Effector memory CD4-positive, alpha-beta T cell (primary cell): ENCODE measurements around the gene EEA1.
"Not testable (repeated sequence)": the region's sequence is repeated elsewhere in the genome, so short reads cannot be mapped to it uniquely, and the experiment has no call there.

ENCODE experiments used
- DNase-seq, 3 donors: peaks; one replicate each; pipeline ENCODE4 v3.0.0-alpha.2; 2020
- H3K27ac ChIP-seq: 2 replicates; pipeline ENCODE4 v1.7.0; 2013; ENCODE audit warnings: mild to moderate bottlenecking, low read length, moderate library complexity; ENCODE audit not compliant: insufficient read depth, poor library complexity, severe bottlenecking
- H3K27me3 ChIP-seq: replicated peaks from 2 replicates; pipeline ENCODE4 v1.7.0; 2013; ENCODE audit warnings: mild to moderate bottlenecking, low read length; ENCODE audit not compliant: insufficient read depth, control insufficient read depth, poor library complexity, severe bottlenecking
- H3K36me3 ChIP-seq: 2 replicates; pipeline ENCODE4 v1.7.0; 2013; ENCODE audit warnings: mild to moderate bottlenecking, low read length, moderate library complexity; ENCODE audit not compliant: control insufficient read depth, insufficient read depth
- H3K4me1 ChIP-seq: 2 replicates; pipeline ENCODE4 v1.7.0; 2013; ENCODE audit warnings: low read length, mild to moderate bottlenecking; ENCODE audit not compliant: control insufficient read depth, insufficient read depth, poor library complexity, severe bottlenecking
- H3K4me3 ChIP-seq: 2 replicates; pipeline ENCODE4 v1.7.0; 2013; ENCODE audit warnings: low read length, low read depth, mild to moderate bottlenecking; ENCODE audit not compliant: insufficient read depth, poor library complexity, severe bottlenecking
- H3K9me3 ChIP-seq: 2 replicates; pipeline ENCODE4 v1.7.0; 2013; ENCODE audit warnings: mild to moderate bottlenecking, low read length, moderate library complexity; ENCODE audit not compliant: control insufficient read depth

Gene EEA1

DNA sequence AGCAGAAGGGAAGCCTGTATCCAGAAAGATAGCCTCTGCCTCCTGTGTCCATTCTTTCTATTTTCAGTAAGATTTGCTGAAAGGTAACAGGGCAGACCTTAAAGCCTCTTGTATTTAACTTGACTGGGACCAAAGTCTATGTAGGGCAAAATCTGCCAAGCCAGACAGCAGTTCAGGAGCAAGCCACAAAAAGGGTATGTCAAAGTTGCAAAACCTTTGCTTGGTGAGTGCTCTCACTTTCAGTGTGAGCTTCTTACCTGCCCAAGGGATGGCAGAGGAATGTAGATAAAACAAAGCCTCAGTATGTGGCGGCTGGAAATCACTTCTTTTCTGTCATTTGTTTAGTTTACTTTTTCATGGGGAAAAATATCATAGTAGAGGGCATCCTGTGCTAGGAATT, 163.2 kb downstream of the EEA1 start:
- H3K27me3 ChIP-seq = no peaks in the 10 kb centered on the region
- H3K36me3 ChIP-seq = no peaks in the 10 kb centered on the region
- DNase-seq = no peak
- no peaks in the 10 kb centered on the region for H3K4me1 ChIP-seq
- H3K9me3 ChIP-seq = no peaks in the 10 kb centered on the region
- H3K4me3 ChIP-seq = no peak overlapping the region
- H3K27ac ChIP-seq = no peak overlapping the region

DNA sequence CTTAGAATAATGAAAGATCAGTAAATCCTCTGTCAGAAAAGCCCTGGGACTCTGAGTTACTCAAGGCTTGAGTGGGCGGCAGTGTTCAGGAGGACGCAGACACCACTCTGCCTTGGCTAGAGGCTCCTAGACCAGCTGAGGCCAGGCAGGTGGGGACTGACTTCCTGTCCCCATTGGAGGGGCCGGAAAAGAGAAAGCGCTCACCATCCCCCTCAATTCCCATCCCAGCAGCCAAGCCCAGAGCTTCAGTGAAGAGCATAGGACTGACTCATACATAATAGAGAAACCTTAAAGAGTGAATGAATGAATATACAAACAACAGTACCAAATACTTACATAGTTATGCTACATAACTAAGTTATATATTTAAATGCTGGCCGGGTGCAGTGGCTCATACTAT, 164.3 kb downstream of the EEA1 start:
- H3K4me1 ChIP-seq = no peaks in the 10 kb centered on the region
- no peaks in the 10 kb centered on the region for H3K36me3 ChIP-seq
- no peak for DNase-seq
- no peaks in the 10 kb centered on the region for H3K27me3 ChIP-seq
- H3K9me3 ChIP-seq = no peaks in the 10 kb centered on the region
- H3K27ac ChIP-seq = no peak overlapping the region
- no peak overlapping the region for H3K4me3 ChIP-seq

DNA sequence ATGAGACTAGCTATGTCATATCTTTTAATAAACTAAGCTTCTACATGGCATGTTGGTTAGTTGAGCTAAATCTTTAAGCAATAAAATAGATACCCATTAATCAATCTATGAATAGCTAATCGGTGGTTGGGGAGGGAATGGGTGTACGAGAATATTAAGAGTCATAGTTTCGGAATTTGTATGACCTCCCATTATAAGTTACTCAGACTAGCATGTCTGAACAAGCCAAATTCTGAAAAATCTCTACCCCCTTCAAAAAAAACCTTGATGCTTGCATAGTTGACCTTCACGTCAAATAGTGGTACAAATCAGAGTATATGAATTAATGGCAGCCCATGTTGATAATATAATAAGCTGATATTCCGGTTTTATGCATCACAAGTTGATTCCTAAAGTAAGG, 166.3 kb downstream of the EEA1 start:
- Histone ChIP-seq H3K36me3 (no peaks in the 10 kb centered on the region), H3K9me3 (no peaks in the 10 kb centered on the region), H3K27me3 (no peaks in the 10 kb centered on the region), H3K4me1 (no peaks in the 10 kb centered on the region), H3K4me3 (no peak overlapping the region), H3K27ac (no peak overlapping the region)
- DNase-seq = no peak

DNA sequence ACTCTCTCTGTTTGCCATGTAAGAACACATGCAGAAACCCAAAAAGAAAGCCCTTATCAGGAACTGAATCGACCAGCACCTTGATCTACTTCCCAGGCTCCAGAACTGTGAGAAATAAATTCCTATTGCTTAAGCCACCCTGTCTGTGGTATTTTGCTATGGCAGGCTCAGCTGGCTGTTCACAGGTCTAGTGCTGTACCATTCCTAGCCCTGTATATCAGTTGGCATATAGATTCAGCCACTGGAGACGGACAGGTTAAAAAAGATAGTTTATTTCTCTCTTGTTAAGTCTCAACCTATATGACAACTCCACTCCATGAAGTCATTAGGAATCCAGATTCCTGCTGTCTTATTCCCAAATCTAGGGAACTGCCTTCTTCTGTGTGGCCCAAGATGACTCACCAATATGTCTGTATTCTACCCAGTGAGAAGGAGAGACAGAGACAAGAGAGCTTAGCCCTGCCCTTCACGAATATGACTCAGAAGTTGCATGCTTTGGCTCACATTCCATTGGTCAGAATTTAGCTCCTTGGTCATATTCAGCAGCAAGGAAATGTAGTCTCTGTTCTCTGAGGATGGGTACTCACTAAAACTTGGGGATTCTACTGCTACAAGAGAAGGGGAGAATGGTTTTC, 169.3 kb downstream of the EEA1 start:
- Histone ChIP-seq H3K27me3 (no peaks in the 10 kb centered on the region), H3K27ac (no peak overlapping the region), H3K4me1 (no peaks in the 10 kb centered on the region), H3K36me3 (no peaks in the 10 kb centered on the region), H3K9me3 (no peaks in the 10 kb centered on the region), H3K4me3 (no peak overlapping the region)
- no peak for DNase-seq

DNA sequence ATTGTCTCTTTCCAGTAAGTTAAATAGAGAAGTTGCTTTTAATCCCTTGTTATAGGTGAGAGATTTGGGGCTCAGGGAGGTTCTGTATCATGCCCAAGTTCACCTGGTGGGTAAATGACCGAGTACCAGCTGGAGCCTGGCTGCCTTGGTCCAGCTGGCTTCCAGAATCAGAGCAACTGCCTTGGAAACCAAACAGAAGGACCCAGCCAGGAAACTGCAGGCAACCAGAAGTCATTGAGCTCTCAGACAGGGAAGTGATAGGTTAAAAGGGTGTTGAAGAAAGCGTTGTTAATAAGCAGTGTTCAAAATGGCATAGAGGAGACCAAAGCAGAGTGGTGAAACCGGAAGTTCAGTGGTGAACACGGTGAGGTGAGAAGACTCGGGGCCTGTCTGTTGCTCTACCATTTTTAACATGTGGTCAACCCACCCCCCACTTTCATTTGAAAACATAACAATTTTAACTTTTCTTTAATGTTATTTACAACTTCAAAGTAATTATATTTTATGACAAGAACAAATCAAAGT, 171.4 kb downstream of the EEA1 start:
- no peaks in the 10 kb centered on the region for H3K27me3 ChIP-seq
- DNase-seq = no peak
- no peaks in the 10 kb centered on the region for H3K9me3 ChIP-seq
- no peak overlapping the region for H3K4me3 ChIP-seq
- no peaks in the 10 kb centered on the region for H3K36me3 ChIP-seq
- no peaks in the 10 kb centered on the region for H3K4me1 ChIP-seq
- no peak overlapping the region for H3K27ac ChIP-seq

DNA sequence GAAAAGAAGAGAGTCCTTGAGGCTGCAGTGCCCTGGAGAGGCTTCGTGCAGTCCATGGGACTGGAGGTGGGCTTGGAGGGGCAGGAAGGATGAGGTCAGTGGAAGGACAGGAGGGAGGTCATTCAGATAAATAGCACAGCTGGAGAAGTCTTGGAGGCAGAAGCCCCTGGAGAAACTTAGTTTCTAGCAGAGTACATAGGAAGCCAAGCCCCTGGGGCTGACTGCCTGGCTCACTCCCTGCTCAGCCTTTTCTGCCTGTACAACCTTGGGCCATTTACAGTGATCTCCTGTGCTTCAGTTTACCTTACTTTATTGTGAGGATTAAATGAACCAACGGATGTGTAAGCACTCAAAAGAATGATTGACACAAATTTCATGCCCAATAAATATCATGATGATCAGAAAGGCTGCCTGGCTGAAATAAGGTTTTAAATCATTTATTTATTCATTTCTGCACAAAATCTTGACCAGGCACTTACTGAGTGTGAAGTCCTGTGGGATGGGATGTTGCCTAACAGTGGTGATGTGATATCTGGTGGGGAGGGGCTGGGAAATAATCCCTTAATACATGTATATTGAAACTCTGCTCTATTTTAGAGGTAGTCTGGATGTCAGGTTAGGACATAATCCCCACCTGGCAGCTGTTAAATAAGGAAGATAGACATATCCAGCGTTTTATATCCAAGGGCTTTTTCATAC, 172.0 kb downstream of the EEA1 start:
- Histone ChIP-seq H3K9me3 (no peaks in the 10 kb centered on the region), H3K27me3 (no peaks in the 10 kb centered on the region), H3K4me3 (no peak overlapping the region), H3K4me1 (no peaks in the 10 kb centered on the region), H3K27ac (no peak overlapping the region), H3K36me3 (no peaks in the 10 kb centered on the region)
- DNase-seq = no peak

DNA sequence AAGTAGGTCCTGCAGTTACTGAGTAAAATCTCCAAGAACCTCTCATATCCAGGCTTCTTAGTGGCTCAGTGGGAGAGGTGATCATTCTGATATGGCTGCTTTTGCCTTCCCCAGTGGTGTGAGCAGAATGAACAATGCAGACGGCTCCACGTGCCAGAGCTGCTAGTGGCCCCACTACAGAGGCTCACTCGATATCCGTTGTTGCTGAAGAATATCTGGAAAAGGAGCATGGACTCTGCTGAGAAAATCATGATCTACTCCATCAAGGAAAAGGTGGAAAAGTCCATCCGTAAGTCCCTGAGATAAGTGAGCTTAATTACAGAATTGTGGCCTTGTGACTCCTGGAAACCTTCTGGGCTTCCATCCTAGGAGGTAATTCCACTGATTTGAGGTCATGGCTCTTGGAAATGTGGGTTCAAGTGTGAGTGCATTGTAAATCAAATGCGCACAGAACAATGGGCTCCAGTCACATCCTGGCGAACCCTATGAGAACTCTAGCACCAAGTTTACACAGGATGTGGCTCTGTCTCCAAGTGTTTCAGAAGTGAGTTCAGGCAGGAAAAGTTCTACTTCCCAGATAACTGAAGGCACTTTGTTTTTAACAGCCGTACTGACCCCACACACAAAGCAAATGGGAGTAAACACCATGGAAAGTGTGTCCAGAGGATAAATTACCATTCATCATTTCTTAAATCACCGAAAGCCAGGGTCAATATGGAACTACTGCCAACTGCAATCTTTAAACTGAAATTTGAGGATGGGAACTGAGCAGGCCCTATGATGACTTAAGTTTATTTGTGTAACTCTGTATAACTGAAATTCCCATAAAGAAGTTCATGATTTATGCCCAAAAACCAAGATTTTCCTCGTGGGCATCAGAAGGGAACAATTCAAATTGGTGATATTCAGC, 174.9 kb downstream of the EEA1 start:
- H3K36me3 ChIP-seq = no peaks in the 10 kb centered on the region
- no peak for DNase-seq
- H3K4me1 ChIP-seq = no peaks in the 10 kb centered on the region
- no peak overlapping the region for H3K4me3 ChIP-seq
- no peaks in the 10 kb centered on the region for H3K27me3 ChIP-seq
- H3K9me3 ChIP-seq = no peaks in the 10 kb centered on the region
- H3K27ac ChIP-seq = no peak overlapping the region

DNA sequence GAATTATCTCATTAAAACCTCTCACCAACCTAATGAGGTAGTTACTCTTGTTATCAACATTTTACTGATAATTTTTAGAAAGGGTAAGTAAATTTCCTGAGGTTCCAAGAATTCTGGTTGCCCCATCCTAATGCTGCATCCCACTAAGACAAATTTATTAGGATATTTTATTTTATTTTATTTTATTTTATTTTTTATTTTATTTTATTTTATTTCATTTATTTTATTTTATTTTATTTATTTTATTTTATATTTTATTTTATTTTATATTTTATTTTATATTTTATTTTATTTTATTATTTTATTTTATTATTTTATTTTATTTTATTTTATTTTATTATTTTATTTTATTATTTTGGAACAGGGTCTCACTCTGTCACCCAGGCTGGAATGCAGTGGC, 179.4 kb downstream of the EEA1 start:
- not testable (repeated sequence) for H3K9me3 ChIP-seq, DNase-seq, H3K36me3 ChIP-seq, H3K27me3 ChIP-seq, H3K4me1 ChIP-seq, H3K27ac ChIP-seq, H3K4me3 ChIP-seq

DNA sequence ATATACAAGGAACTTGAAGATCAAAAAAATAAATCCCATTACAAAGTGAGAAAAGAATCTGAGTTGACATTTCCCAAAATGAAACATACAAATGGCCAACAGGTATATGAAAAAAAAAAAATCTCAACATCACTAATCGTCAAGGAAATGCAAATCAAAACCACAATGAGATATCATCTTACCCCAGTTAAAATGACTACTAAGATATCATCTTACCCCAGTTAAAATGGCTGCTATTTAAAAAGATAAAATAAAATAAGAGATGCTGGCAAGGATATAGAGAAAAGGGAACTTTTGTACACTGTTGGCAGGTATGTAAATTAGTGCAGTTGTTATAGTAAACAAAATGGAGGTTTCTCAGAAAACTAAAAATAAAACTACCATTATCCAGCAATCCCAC, 181.9 kb downstream of the EEA1 start:
- Histone ChIP-seq H3K36me3 (no peaks in the 10 kb centered on the region), H3K27ac (no peak overlapping the region), H3K27me3 (no peaks in the 10 kb centered on the region), H3K9me3 (no peaks in the 10 kb centered on the region), H3K4me1 (no peaks in the 10 kb centered on the region), H3K4me3 (no peak overlapping the region)
- no peak for DNase-seq
